NCI-H510A (cell line): ENCODE measurements around the gene ANKRD9.
"Not testable (repeated sequence)": the region's sequence is repeated elsewhere in the genome, so short reads cannot be mapped to it uniquely, and the experiment has no call there.

Experiments used
- DNase-seq: peaks from one replicate; lab custom pipeline; 2025; lab: John Stamatoyannopoulos, UW

Gene ANKRD9

GRCh38 chr14:102509746-102510615 is at the start of gene ANKRD9:
TSS of gene ANKRD9 (minus strand) at chr14:102509776. CDS start at chr14:102507889, 1,887 bp downstream.
- DNase-seq, result peak; percentile 78

GRCh38 chr14:102558556-102558955 is 49.0 kb upstream of the ANKRD9 start:
- DNase-seq, result no peak

GRCh38 chr14:102557434-102558226 is 48.1 kb upstream of the ANKRD9 start:
- DNase-seq, result no peak

GRCh38 chr14:102556098-102556677 is 46.6 kb upstream of the ANKRD9 start:
- no peak for DNase-seq

- DNase-seq, result no peak
These were observed 45.5 kb upstream of the ANKRD9 start for GRCh38 chr14:102554821-102555819.

GRCh38 chr14:102551995-102552705 is 42.6 kb upstream of the ANKRD9 start:
- no peak for DNase-seq

GRCh38 chr14:102550927-102551401 is 41.4 kb upstream of the ANKRD9 start:
- not testable (repeated sequence) for DNase-seq

GRCh38 chr14:102548616-102549240 is 39.2 kb upstream of the ANKRD9 start:
- no peak for DNase-seq

- no peak for DNase-seq
These were observed 36.1 kb upstream of the ANKRD9 start for GRCh38 chr14:102545461-102546265.

- no peak for DNase-seq
These were observed 35.3 kb upstream of the ANKRD9 start for GRCh38 chr14:102544747-102545460.

GRCh38 chr14:102544046-102544746 is 34.6 kb upstream of the ANKRD9 start:
- no peak for DNase-seq

- DNase-seq, result no peak
These were observed 32.2 kb upstream of the ANKRD9 start for GRCh38 chr14:102541771-102542170.

GRCh38 chr14:102541029-102541491 is 31.5 kb upstream of the ANKRD9 start:
- DNase-seq, result not testable (repeated sequence)

GRCh38 chr14:102540315-102541028 is 30.9 kb upstream of the ANKRD9 start:
- peak; percentile 25 for DNase-seq

- peak; percentile 38 for DNase-seq
These were observed 30.2 kb upstream of the ANKRD9 start for GRCh38 chr14:102539544-102540314.
